GM12878 (cell line): Measurements from ENCODE around the gene LRP1B. TPM values are rescaled to one million over a fixed set of nuclear protein-coding genes. Genes with fewer than 3 reads are reported as not detected.

ENCODE experiments used
- ATAC-seq: fragments of 200-7000 bp; cut with Tn5 transposase; 3 replicates; pipeline ENCODE4 v1.9.1; 2020; ENCODE audit warnings: mild to moderate bottlenecking, moderate library complexity
- BruUV-seq: library from RNA; stranded (reverse); fragments of 400-500 nt; replicated peaks from 2 replicates; lab custom pipeline; 2021; lab: Mats Ljungman, UMichigan
- CTCF ChIA-PET: fragments of 300-600 bp; sonication (Branson Sonifier 250); formaldehyde crosslinking; extraction: SDS; loops from one replicate; lab custom pipeline; 2021; ENCODE audit warnings: inconsistent platforms; lab: Yijun Ruan, JAX
- POLR2A ChIA-PET: fragments of 350-600 bp; formaldehyde crosslinking; extraction: SDS; loops from one replicate; lab custom pipeline; 2021; ENCODE audit warnings: inconsistent platforms; lab: Charles Lee
- RAD21 ChIA-PET: fragments of 300-600 bp; sonication (Branson Sonifier 250); formaldehyde crosslinking; loops from one replicate; lab custom pipeline; 2023; ENCODE audit warnings: antibody characterized with exemption; ENCODE audit not compliant: unreplicated experiment; lab: Charles Lee
- SMC1A ChIA-PET: fragments of 300-600 bp; sonication (Branson Sonifier 250); formaldehyde crosslinking; loops from one replicate; lab custom pipeline; 2023; ENCODE audit not compliant: unreplicated experiment, uncharacterized antibody; lab: Charles Lee
- DNase-seq: peaks from one replicate; pipeline ENCODE4 v3.0.0-alpha.2; 2011; ENCODE audit warnings: low read depth, low spot score
- FAIRE-seq: peaks from 3 replicates; lab custom pipeline; 2011; peaks lifted over from hg19 to GRCh38; lab: Jason Lieb, UNC
- H2AFZ ChIP-seq: 2 replicates; pipeline ENCODE4 v1.6.0; 2011; ENCODE audit warnings: low read depth, low read length, control low read depth; ENCODE audit not compliant: control insufficient read depth
- H3K27ac ChIP-seq: 2 replicates; pipeline ENCODE4 v1.5.1; 2011; ENCODE audit warnings: control low read depth; ENCODE audit not compliant: control insufficient read depth, insufficient read depth
- H3K27me3 ChIP-seq, 2 experiments: replicated peaks in 1 of 2; 2 replicates each; pipeline versions ENCODE4 v1.6.0 to v1.6.1; 2011; ENCODE audit warnings: low read length in 1 of 2; ENCODE audit not compliant: control insufficient read depth in 2 of 2, insufficient read depth in 2 of 2
- H3K36me3 ChIP-seq, 2 experiments: 2 replicates each; pipeline ENCODE4 v1.5.1; 2011; ENCODE audit warnings: low read length in 1 of 2; ENCODE audit not compliant: control insufficient read depth in 2 of 2, insufficient read depth in 2 of 2
- H3K4me1 ChIP-seq: 2 replicates; pipeline ENCODE4 v1.6.1; 2011; ENCODE audit warnings: mild to moderate bottlenecking, low read length, moderate library complexity, mixed read lengths; ENCODE audit not compliant: control insufficient read depth, insufficient read depth
- H3K4me2 ChIP-seq: 2 replicates; pipeline ENCODE4 v1.6.0; 2011; ENCODE audit warnings: control low read depth; ENCODE audit not compliant: control insufficient read depth, insufficient read depth
- H3K4me3 ChIP-seq: fragments of 200-600 bp; sonication (generic); 2 replicates; pipeline ENCODE4 v1.5.1; 2016
- H3K79me2 ChIP-seq: 2 replicates; pipeline ENCODE4 v1.6.0; 2011; ENCODE audit warnings: low read length; ENCODE audit not compliant: control insufficient read depth, insufficient read depth
- H3K9ac ChIP-seq: 2 replicates; pipeline ENCODE4 v1.8.0; 2011; ENCODE audit warnings: low read length, control low read depth, mixed read lengths; ENCODE audit not compliant: control insufficient read depth, insufficient read depth
- H3K9me3 ChIP-seq: replicated peaks from 3 replicates; pipeline ENCODE4 v1.5.1; 2011; ENCODE audit warnings: mild to moderate bottlenecking, low read length; ENCODE audit not compliant: control insufficient read depth, insufficient read depth
- H4K20me1 ChIP-seq: 2 replicates; pipeline ENCODE4 v1.6.0; 2011; ENCODE audit not compliant: control insufficient read depth, insufficient read depth
- BCLAF1 ChIP-seq: fragments of 450-650 bp; IDR thresholded peaks from 2 replicates; pipeline ENCODE4 v1.6.1; 2017; ENCODE audit warnings: antibody characterized with exemption, mild to moderate bottlenecking, moderate library complexity
- EGR1 ChIP-seq, 2 experiments: IDR thresholded peaks; 1 replicate in 1 of 2; 2 replicates in 1 of 2; pipeline ENCODE4 v1.6.1; 2011 to 2012; ENCODE audit warnings: low read depth in 2 of 2, low read length in 2 of 2, borderline replicate concordance in 1 of 2, mild to moderate bottlenecking in 1 of 2, moderate library complexity in 1 of 2
- EP300 ChIP-seq, 2 experiments: fragments of 150-350 bp in 1 of 2; IDR thresholded peaks; 2 replicates each; pipeline ENCODE4 v1.6.1; 2011 to 2012; ENCODE audit warnings: low read depth in 2 of 2, low read length in 2 of 2, borderline replicate concordance in 1 of 2, improper control_type of control experiment in 1 of 2, inconsistent platforms in 1 of 2; ENCODE audit not compliant: control insufficient read depth in 1 of 2
- HCFC1 ChIP-seq: fragments of 150-350 bp; IDR thresholded peaks from 2 replicates; pipeline ENCODE4 v1.6.1; 2014; ENCODE audit warnings: low read length
- KDM1A ChIP-seq: fragments of 200-600 bp; sonication (generic); IDR thresholded peaks from 2 replicates; pipeline ENCODE4 v1.6.1; 2016; ENCODE audit warnings: borderline replicate concordance
- NR2C2 ChIP-seq: IDR thresholded peaks from 2 replicates; pipeline ENCODE4 v1.6.1; 2011; ENCODE audit warnings: borderline replicate concordance, low read depth; ENCODE audit not compliant: control insufficient read depth, insufficient read length
- PAX8 ChIP-seq: fragments of 450-650 bp; IDR thresholded peaks from 2 replicates; pipeline ENCODE4 v1.6.1; 2017; ENCODE audit warnings: mild to moderate bottlenecking, moderate library complexity
- RBBP5 ChIP-seq: fragments of 200-600 bp; sonication (generic); conservative IDR thresholded peaks from 2 replicates; pipeline ENCODE4 v1.6.1; 2016
- REST ChIP-seq: IDR thresholded peaks from 2 replicates; pipeline ENCODE4 v1.6.1; 2012; ENCODE audit warnings: mild to moderate bottlenecking, low read depth, low read length
- ZBTB40 ChIP-seq: fragments of 450-650 bp; IDR thresholded peaks from 2 replicates; pipeline ENCODE4 v1.6.1; 2016; ENCODE audit warnings: mild to moderate bottlenecking, moderate library complexity, borderline replicate concordance
- ZNF207 ChIP-seq: fragments of 450-650 bp; IDR thresholded peaks from 2 replicates; pipeline ENCODE4 v1.6.1; 2014; ENCODE audit warnings: antibody characterized with exemption, mild to moderate bottlenecking, borderline replicate concordance
- ZNF622 ChIP-seq: fragments of 450-650 bp; IDR thresholded peaks from 2 replicates; pipeline ENCODE4 v1.6.1; 2017; ENCODE audit warnings: mild to moderate bottlenecking, inconsistent platforms
- WGBS: methylation state at CpG from one replicate; pipeline ENCODE4 v1.1.6; 2016; ENCODE audit warnings: low lambda C conversion rate; ENCODE audit not compliant: insufficient replicate concordance, insufficient coverage; ENCODE audit errors: missing lambda C conversion rate; 5-methylcytosine and 5-hydroxymethylcytosine counted together
- in situ Hi-C: fragments of 300-500 bp; cut with MboI; formaldehyde crosslinking; loops from 9 replicates; pipeline ENCODE4 v1.14.3; 2018; ENCODE audit warnings: mixed read lengths
- intact Hi-C: fragments of 100-400 bp; cut with micrococcal nuclease; formaldehyde crosslinking; loops from one replicate; pipeline ENCODE4 v1.14.2; 2022; ENCODE audit not compliant: unreplicated experiment
- polyA plus RNA-seq, 11 experiments: library from polyadenylated mRNA; depleted of rRNA in 4 of 11; unstranded in 6 of 11; stranded (reverse) in 5 of 11; fragments of >200 nt; fragmentation: Nextera tagmentation in 4 of 11; fragmentation: Illumina TruSeq in 1 of 11; extraction: Ambion mirVana in 4 of 11; extraction: Trizol in 1 of 11; gene quantifications; 1 replicate in 1 of 11; 2 replicates in 10 of 11; pipeline versions ENCODE4 v1.2.1 to v1.2.3, GENCODE V29; 2011 to 2016; ENCODE audit warnings: inconsistent platforms in 2 of 11, missing spikeins in 2 of 11, low read depth in 1 of 11
- total RNA-seq, 4 experiments: library from RNA; depleted of rRNA in 3 of 4; stranded (reverse); fragments of >200 nt in 3 of 4; fragmentation: Illumina TruSeq in 1 of 4; extraction: Trizol in 1 of 4; gene quantifications; 2 replicates each; pipeline versions ENCODE4 v1.2.1 to v1.2.3, GENCODE V29; 2013 to 2021

LRP1B gene
- total and polyA plus RNA-seq, 10 of the 15 experiments (the other 5 are each of a cell fraction or from before 2014, with no cell fraction given): under 0.01 to 0.06 (median 0.03) TPM; not detected in 5

GRCh38 chr2:141151611-141152286 is 979.1 kb downstream of the LRP1B start:
- DNase-seq: no peak
- Histone ChIP-seq H3K4me2 (no peak overlapping the region), H4K20me1 (no peaks in the 10 kb centered on the region), H3K36me3 (no peaks in the 10 kb centered on the region), H3K9ac (no peak overlapping the region), H3K27me3 (no peaks in the 10 kb centered on the region), H3K4me3 (no peak overlapping the region), H3K9me3 (no peaks in the 10 kb centered on the region), H2AFZ (no peak overlapping the region), H3K4me1 (no peaks in the 10 kb centered on the region), H3K79me2 (no peaks in the 10 kb centered on the region), H3K27ac (no peak overlapping the region)
- BruUV-seq: no TSS peak
- SMC1A ChIA-PET: no interaction called here
- CTCF ChIA-PET: no interaction called here
- in situ Hi-C loops: no loop called here
- RAD21 ChIA-PET: no interaction called here
- ATAC-seq: no peak
- WGBS: 1% methylated on average over 3 of the region's 3 CpGs
- FAIRE-seq: no peak
- POLR2A ChIA-PET: no interaction called here
- intact Hi-C loops: no loop called here
- TF ChIP-seq ZBTB40: no peak
- TF ChIP-seq NR2C2: no peak
- TF ChIP-seq REST: no peak
- TF ChIP-seq PAX8: no peak
- no peak for TF ChIP-seq RBBP5
- TF ChIP-seq BCLAF1: no peak
- TF ChIP-seq ZNF207: no peak
- TF ChIP-seq EP300 (IDR thresholded peaks at IDR 0.05; ENCODE audit: borderline replicate concordance in 1 of 2, control insufficient read depth in 1 of 2, low read depth in 2 of 2, low read length in 2 of 2): no peak
- no peak for TF ChIP-seq EGR1 (IDR thresholded peaks at IDR 0.05; ENCODE audit: borderline replicate concordance in 1 of 2, low read depth in 2 of 2, low read length in 2 of 2)
- no peak for TF ChIP-seq HCFC1
- TF ChIP-seq KDM1A: no peak
- no peak for TF ChIP-seq ZNF622
